Measurements from ENCODE around the gene ZSCAN12. TPM values are rescaled to one million over a fixed set of nuclear protein-coding genes. Genes with fewer than 3 reads are reported as not detected.
A peak's percentile ranks its signal among the peaks of the same experiment; 100 is the strongest.
"Not testable (repeated sequence)": the region's sequence is repeated elsewhere in the genome, so short reads cannot be mapped to it uniquely, and the experiment has no call there.

Gene ZSCAN12
- polyA plus RNA-seq, 6 donors from 2014 or later, result 2.3 to 6.3 (median 3.8) TPM

DNA sequence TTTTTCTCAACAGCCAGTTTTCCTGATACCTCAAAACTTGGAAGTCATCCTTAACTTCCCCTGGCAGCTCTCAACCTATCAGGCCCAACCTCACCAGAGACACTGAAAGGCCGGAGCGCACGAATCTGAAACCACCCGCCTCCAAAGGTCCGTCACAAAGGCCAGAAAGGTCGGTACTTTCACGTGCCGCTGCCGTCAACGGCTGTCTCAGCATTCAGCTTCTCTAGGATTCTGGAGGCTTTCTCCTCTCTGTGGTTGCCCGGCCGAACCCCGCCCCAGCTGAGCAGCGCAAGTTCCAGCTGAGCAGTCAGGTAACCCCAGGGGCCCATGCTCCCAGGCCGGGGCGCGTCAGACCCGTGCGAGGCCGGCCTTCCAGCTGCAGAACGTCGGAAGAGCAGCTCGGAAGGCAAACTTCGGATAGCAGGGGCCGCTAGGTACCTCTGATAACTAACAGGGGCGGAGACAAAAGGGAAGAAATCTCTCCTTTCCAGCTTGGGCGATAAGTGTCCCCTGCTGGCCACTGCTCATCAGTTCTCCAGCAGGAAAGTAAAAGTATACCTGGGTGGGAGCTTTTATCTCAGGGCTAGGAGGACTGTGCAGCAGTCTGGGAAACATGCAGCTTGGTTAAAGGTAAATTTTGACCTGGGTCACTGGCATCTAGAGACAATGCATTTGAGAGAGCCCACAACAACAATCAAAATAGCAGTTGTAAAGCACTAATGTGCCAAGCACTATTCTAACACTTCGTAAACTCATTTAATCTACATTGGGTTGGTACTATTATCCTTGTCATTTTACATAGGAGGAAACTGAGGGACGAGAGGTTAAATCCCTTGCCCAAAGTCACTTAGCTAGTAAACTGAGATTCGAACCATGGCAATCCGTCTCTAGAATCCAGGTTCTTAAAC is 16.1 kb downstream of the ZSCAN12 start:
- no peaks in the 10 kb centered on the region for H3K9me3 Mint-ChIP-seq
- peak; percentile 97 for ATAC-seq (ENCODE audit: low read depth in 2 of 2)
- DNase-seq, result peak; percentile 81
- H3K36me3 Mint-ChIP-seq, result peaks cover 16 to 28% of the 10 kb centered on the region in 2 donors
- peaks cover 20 to 30% (median 22%) of the 10 kb centered on the region in 3 donors for H3K4me1 Mint-ChIP-seq
- H3K4me3 Mint-ChIP-seq, result peak overlapping the region; percentile 84 to 95 (median 92)
- peak overlapping the region; percentile 95 to 99 (median 97) for H3K27ac Mint-ChIP-seq
- no peaks in the 10 kb centered on the region for H3K27me3 Mint-ChIP-seq

DNA sequence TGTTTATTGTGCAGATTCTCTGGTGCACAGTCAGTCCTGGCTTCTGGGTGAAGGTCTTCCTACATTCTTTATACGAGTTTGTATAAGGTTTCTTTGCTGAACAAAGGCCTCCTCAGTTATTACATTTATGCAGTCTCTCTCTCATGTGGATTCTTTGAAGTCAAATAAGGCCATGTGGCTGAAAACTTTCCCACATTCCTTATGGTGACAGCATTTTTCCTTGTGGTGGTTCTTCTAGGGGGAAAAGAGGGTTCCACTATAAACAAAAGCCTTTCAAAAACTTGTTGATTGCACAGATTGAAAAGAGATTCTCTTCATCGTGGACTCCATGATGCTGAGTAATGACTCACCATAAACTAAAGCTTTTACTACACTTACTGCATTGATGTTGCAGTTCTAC is 19.2 kb downstream of the ZSCAN12 start:
- H3K9me3 Mint-ChIP-seq, result peaks cover 0 to 7% (median 2%) of the 10 kb centered on the region in 7 donors
- no peak overlapping the region for H3K27ac Mint-ChIP-seq
- H3K27me3 Mint-ChIP-seq, result no peaks in the 10 kb centered on the region
- peaks cover 18 to 22% (median 20%) of the 10 kb centered on the region in 3 donors for H3K4me1 Mint-ChIP-seq
- no peak for ATAC-seq (ENCODE audit: low read depth in 2 of 2)
- H3K36me3 Mint-ChIP-seq, result peaks cover 13 to 15% of the 10 kb centered on the region in 2 donors
- DNase-seq, result no peak
- H3K4me3 Mint-ChIP-seq, result peak overlapping the region in 1 of 8 donors; percentile 56

DNA sequence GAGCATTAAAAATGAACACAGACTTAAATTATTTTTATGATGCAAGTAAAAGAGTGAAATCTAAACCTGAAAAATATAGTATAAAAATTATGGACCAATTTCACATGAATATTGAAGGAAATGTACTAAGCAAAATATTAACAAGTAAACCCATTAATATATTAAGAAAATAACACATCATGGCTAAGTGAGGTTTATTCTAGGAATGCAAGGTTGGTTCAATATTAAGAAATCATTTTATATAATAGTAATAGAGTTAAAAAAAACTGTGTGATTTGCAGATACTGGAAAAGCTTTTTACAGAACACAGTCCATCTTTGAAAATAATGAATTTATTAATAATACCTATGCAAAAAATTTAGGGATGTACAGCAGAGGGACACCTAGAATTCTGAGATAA is 20.9 kb downstream of the ZSCAN12 start:
- Mint-ChIP-seq H3K9me3 (peaks cover 0 to 7% (median 2%) of the 10 kb centered on the region in 7 donors), H3K4me1 (peaks cover 17 to 22% (median 17%) of the 10 kb centered on the region in 3 donors), H3K36me3 (peaks cover 13 to 15% of the 10 kb centered on the region in 2 donors), H3K27ac (no peak overlapping the region), H3K27me3 (no peaks in the 10 kb centered on the region), H3K4me3 (no peak overlapping the region)
- ATAC-seq (ENCODE audit: low read depth in 2 of 2) (no peak), DNase-seq (no peak)

DNA sequence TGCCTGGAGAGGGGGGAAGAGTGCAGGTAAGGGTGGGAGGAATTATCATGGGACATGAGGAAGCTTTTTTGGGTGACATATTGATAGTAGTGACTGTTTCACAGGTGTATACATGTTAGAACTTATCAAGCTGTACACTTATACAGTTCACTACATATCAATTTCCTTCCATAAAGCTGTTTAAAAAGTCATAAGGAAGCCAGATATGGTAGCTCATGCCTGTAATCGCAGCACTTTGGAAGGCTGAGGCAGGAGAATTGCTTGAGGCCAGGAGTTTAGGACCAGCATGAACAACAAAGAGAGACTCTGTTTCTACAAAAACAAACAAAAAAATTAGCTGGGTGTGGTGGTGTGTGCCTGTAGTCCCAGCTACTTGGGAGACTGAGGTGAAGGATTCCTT is 21.7 kb downstream of the ZSCAN12 start:
- H3K27me3 Mint-ChIP-seq, result no peaks in the 10 kb centered on the region
- H3K4me3 Mint-ChIP-seq, result no peak overlapping the region
- H3K4me1 Mint-ChIP-seq, result peaks cover 9 to 15% (median 10%) of the 10 kb centered on the region in 3 donors
- DNase-seq, result no peak
- no peak overlapping the region for H3K27ac Mint-ChIP-seq
- peaks cover 0 to 7% (median 2%) of the 10 kb centered on the region in 7 donors for H3K9me3 Mint-ChIP-seq
- H3K36me3 Mint-ChIP-seq, result peaks cover 13 to 15% of the 10 kb centered on the region in 2 donors
- ATAC-seq (ENCODE audit: low read depth in 2 of 2), result no peak

DNA sequence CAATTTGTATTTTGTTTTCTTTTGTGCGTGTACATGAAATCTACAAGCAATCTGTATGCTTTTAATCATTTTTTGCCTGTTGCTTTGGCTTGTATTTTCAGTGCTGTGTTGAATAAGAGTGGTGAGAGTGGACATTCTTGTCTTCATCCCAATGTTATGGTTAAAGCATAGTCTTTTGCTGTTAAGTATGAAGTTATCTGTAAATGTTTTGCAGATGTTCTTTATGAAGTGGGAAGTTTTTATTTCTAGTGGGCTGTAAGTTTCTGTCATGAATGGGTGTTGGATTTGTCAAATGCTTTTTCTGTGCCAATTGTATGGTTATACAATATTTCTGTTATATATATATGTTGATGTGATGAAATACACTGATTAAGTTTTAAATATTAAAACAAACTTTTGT is 25.6 kb downstream of the ZSCAN12 start:
- Mint-ChIP-seq H3K4me3 (no peak overlapping the region), H3K4me1 (peaks cover 3 to 11% (median 9%) of the 10 kb centered on the region in 3 donors), H3K27ac (no peak overlapping the region), H3K27me3 (no peaks in the 10 kb centered on the region), H3K9me3 (peaks cover 0 to 7% (median 2%) of the 10 kb centered on the region in 7 donors), H3K36me3 (no peaks in the 10 kb centered on the region)
- DNase-seq, result no peak
- ATAC-seq (ENCODE audit: low read depth in 2 of 2), result no peak

DNA sequence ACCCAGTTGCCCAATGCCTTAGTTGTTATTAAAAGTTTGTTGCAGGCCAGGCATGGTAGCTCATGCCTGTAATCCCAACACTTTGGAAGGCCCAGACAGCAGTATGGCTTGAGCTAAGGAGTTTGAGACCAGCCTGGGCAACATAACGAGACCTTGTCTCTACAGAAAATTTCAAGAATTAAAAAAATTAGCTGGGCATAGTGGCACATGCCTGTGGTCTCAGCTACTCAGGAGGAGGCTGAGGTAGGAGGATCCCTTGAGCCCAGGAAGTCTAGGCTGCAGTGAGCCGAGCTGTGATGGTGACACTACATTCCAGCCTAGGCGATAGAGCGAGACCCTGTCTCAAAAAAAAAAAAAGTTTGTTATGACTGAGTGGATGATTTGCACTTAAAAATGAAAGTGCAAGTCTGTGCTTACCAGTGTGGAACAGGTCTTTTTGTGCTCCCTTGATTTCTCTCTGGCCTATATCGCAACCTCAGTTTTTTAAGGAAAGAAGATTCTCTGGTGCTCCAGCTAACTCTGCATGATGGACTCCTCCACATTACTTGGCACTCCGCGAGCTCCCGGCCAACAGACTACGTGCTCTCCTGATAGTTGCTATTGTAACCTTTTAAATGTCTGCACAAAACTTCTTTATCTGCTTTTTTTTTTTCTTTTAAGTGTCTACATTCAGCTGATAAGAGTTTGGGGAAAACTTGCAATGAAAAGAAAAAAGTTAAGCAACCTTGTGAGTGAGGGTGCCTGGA is 27.7 kb downstream of the ZSCAN12 start:
- ATAC-seq (ENCODE audit: low read depth in 2 of 2), result peak; percentile 79 to 86
- peaks cover 6 to 22% (median 16%) of the 10 kb centered on the region in 3 donors for H3K4me1 Mint-ChIP-seq
- peak; percentile 13 for DNase-seq
- H3K4me3 Mint-ChIP-seq, result peak overlapping the region in 1 of 8 donors; percentile 54
- H3K9me3 Mint-ChIP-seq, result no peaks in the 10 kb centered on the region
- no peaks in the 10 kb centered on the region for H3K27me3 Mint-ChIP-seq
- H3K36me3 Mint-ChIP-seq, result no peaks in the 10 kb centered on the region
- H3K27ac Mint-ChIP-seq, result peak overlapping the region in 4 of 6 donors; percentile 53 to 62 (median 57)

DNA sequence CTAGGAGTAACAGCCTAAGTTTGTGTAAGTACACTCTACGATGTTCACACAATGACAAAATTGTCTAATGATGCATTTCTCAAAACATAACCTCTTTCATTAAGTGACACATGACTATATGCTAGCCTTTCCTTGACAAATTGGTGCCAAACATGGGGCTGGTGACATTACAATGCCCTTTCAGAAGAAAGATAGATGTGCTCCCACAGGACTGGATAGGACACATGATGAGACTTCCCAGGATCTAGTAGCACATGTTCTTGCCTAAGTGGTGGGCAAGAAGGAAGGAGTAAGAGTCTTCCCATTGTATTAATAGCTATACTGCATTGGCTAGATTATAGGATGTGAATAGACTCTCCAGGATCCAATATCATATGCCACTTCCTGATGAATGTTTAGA is 28.3 kb downstream of the ZSCAN12 start:
- Mint-ChIP-seq H3K9me3 (no peaks in the 10 kb centered on the region), H3K36me3 (peaks cover 0 to 4% of the 10 kb centered on the region in 2 donors), H3K27me3 (no peaks in the 10 kb centered on the region), H3K4me1 (peaks cover 6 to 22% (median 16%) of the 10 kb centered on the region in 3 donors), H3K4me3 (peak overlapping the region in 1 of 8 donors; percentile 54), H3K27ac (peak overlapping the region in 3 of 6 donors; percentile 53 to 62 (median 54))
- ATAC-seq (ENCODE audit: low read depth in 2 of 2), result no peak
- no peak for DNase-seq

DNA sequence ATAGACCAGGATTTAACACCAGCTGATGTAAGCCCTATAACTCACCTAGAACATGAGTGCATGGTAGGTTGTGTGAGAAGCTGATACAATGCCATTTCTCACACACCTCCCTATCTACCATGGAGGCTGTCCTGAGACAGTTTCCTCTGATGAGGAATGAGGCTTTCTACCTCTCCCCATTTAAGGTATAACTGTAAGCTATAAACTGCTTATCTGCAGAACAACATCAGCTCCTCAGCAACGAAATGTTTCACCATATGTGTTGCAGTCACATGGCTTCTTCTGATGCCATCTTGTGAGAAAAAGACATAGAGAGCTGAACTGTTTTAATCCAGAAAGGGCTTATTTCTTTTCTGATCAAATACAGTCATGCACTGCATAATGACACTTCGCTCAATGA is 29.1 kb downstream of the ZSCAN12 start:
- H3K27ac Mint-ChIP-seq, result no peak overlapping the region
- peaks cover 7 to 12% of the 10 kb centered on the region in 2 donors for H3K36me3 Mint-ChIP-seq
- H3K27me3 Mint-ChIP-seq, result no peaks in the 10 kb centered on the region
- H3K9me3 Mint-ChIP-seq, result no peaks in the 10 kb centered on the region
- peaks cover 6 to 22% (median 16%) of the 10 kb centered on the region in 3 donors for H3K4me1 Mint-ChIP-seq
- no peak for ATAC-seq (ENCODE audit: low read depth in 2 of 2)
- no peak overlapping the region for H3K4me3 Mint-ChIP-seq
- no peak for DNase-seq

DNA sequence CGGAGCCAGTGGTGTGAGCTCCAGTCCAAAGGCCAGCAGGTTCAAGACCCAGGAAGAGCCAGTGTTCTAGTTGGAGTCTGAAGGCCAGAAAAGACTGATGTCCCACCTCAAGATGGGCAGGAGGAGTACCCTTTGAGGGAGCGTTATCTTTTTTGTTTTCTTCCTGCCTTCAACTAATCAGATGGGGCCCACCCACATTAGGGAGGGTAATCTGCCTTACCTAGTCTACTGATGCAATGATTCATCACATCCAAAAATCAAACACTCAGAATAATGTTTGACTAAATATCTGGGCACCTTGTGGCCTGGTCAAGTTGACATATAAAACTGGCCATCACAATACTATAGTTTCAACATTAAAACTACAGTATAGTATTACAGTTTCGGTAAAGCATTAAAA is 30.1 kb downstream of the ZSCAN12 start:
- H3K4me1 Mint-ChIP-seq, result peaks cover 6 to 22% (median 16%) of the 10 kb centered on the region in 3 donors
- no peaks in the 10 kb centered on the region for H3K9me3 Mint-ChIP-seq
- DNase-seq (no peak), ATAC-seq (ENCODE audit: low read depth in 2 of 2) (no peak)
- no peak overlapping the region for H3K4me3 Mint-ChIP-seq
- peaks cover 15 to 18% of the 10 kb centered on the region in 2 donors for H3K36me3 Mint-ChIP-seq
- H3K27ac Mint-ChIP-seq, result no peak overlapping the region
- H3K27me3 Mint-ChIP-seq, result no peaks in the 10 kb centered on the region

DNA sequence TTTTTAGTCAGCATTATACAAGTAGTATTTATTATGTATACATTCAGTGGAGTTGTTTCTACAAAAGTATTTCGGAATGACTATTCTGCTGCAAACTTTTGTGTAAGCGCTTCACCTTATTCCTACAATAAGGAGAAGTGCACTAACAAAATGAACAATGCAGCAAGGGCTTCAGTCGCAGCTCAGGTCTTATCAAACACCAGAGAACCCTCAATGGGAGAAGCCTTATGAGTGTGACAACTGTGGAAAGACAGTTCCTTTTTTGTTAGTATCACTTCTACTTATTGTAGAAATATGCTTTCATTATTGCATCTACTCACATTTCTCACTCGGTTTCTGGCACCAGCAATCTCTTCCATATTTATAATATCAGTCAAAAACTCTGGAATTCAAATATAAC is 31.0 kb downstream of the ZSCAN12 start:
- peak overlapping the region in 1 of 6 donors; percentile 88 for H3K27ac Mint-ChIP-seq
- peaks cover 15 to 18% of the 10 kb centered on the region in 2 donors for H3K36me3 Mint-ChIP-seq
- no peaks in the 10 kb centered on the region for H3K9me3 Mint-ChIP-seq
- ATAC-seq (ENCODE audit: low read depth in 2 of 2), result peak; percentile 86 to 89
- H3K27me3 Mint-ChIP-seq, result no peaks in the 10 kb centered on the region
- peak; percentile 41 for DNase-seq
- H3K4me3 Mint-ChIP-seq, result no peak overlapping the region
- H3K4me1 Mint-ChIP-seq, result peaks cover 6 to 22% (median 16%) of the 10 kb centered on the region in 3 donors

DNA sequence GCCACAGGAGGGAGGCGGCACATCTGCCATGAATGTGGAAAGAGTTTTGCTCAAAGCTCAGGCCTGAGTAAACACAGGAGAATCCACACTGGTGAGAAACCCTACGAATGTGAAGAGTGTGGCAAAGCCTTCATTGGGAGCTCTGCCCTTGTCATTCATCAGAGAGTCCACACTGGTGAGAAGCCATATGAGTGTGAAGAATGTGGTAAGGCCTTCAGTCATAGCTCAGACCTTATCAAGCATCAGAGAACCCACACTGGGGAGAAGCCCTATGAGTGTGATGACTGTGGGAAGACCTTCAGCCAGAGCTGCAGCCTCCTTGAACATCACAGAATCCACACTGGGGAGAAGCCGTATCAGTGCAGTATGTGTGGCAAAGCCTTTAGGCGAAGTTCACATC is 34.0 kb downstream of the ZSCAN12 start:
- peak overlapping the region in 1 of 8 donors; percentile 40 for H3K4me3 Mint-ChIP-seq
- DNase-seq; H3K27me3 Mint-ChIP-seq; ATAC-seq (ENCODE audit: low read depth in 2 of 2); H3K9me3 Mint-ChIP-seq: not testable (repeated sequence)
- H3K4me1 Mint-ChIP-seq, result peaks cover 3 to 11% (median 7%) of the 10 kb centered on the region in 3 donors
- H3K27ac Mint-ChIP-seq, result peak overlapping the region in 1 of 6 donors; percentile 37
- H3K36me3 Mint-ChIP-seq, result peaks cover 15 to 18% of the 10 kb centered on the region in 2 donors

DNA sequence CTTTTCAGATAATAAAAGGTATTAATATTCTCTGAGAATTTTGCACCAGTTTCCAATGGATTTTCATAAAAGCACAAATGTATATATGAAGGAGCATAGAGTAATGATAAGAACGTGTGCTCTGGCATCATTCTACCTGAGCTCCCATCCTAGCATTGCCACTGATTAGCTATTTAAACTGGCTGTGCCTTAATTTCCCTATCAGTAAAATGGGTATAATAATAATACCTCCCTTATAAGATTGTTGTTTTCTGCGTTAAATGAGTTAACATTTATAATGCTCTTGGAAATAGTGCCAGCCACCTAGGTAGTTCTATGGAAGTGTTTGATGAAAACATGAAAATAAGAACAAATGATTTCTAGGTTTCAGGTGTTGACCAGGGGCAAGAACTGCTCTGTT is 38.6 kb downstream of the ZSCAN12 start:
- ATAC-seq (ENCODE audit: low read depth in 2 of 2), result no peak
- Mint-ChIP-seq H3K36me3 (peaks cover 11 to 13% of the 10 kb centered on the region in 2 donors), H3K27ac (no peak overlapping the region), H3K4me3 (no peak overlapping the region), H3K27me3 (no peaks in the 10 kb centered on the region), H3K4me1 (peaks cover 4 to 9% (median 7%) of the 10 kb centered on the region in 3 donors), H3K9me3 (no peaks in the 10 kb centered on the region)
- DNase-seq, result no peak

DNA sequence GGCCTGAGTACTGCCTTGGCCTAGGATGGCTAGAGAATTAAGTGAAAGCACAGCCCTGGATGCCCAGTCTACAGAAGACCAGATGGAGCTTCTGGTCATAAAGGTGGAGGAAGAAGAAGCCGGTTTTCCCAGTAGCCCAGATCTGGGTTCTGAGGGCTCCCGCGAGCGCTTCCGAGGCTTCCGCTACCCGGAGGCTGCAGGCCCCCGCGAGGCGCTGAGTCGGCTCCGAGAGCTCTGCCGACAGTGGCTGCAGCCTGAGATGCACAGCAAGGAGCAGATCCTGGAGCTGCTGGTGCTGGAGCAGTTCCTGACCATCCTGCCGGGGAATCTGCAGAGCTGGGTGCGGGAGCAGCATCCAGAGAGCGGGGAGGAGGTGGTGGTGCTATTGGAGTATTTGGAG is 40.0 kb downstream of the ZSCAN12 start:
- not testable (repeated sequence) for H3K27ac Mint-ChIP-seq; H3K4me3 Mint-ChIP-seq; H3K27me3 Mint-ChIP-seq; H3K36me3 Mint-ChIP-seq; ATAC-seq (ENCODE audit: low read depth in 2 of 2); H3K9me3 Mint-ChIP-seq; DNase-seq
- peaks cover 11 to 17% (median 17%) of the 10 kb centered on the region in 3 donors for H3K4me1 Mint-ChIP-seq
